Measurements from ENCODE around the gene SOCS3.
A peak's percentile ranks its signal among the peaks of the same experiment; 100 is the strongest.

Gene SOCS3

DNA sequence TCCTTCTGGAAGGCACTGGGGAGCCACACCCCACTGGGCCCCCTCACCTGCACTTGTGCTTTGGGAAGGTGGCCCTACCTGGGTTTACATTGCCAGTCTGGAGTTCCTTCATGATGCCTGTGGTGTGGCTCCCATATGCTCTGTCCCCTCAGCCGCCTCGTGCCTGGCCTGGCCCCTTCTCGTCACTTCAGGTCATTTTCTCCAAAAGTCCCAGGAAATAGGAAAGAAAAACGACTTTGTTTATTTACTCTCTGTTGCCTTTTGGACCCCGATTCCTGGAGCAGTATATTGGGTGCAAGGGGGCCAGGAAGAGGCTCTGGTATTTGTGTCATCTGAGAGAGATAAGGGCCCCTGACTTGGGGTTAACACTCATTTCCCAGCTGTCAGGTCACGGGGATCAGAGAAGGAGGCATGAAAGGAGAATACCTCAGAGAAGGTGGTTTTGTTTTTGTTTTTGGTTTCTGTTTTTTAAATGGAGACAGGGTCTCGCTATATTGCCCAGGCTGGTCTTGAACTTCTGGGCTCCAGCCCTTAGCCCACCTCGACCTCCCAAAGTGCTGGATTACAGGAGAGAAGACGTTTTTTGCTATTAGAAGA lies 4.7 kb downstream of the SOCS3 start:
- FAIRE-seq (peak; percentile 60), DNase-seq (ENCODE audit: extremely low spot score, insufficient read length, low read depth) (no peak)

DNA sequence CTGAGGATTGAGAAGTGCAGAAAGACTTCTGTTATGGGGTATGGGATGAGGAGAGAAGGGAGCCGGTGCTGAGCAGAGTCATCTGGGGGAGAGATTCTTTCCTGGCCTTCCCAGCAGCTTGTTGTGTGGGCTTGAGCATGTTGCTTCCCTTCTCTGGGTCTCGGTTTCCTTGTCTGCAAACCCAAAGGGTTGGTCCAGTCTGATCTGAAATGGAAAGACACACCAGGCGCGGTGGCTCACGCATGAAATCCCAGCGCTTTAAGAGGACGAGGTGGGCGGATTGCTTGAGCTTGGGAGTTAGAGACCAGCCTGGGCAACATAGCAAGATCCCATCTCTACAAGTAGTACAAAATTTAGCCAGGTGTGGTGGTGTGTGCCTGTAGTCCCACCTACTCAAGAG lies 6.0 kb downstream of the SOCS3 start:
- DNase-seq (ENCODE audit: extremely low spot score, insufficient read length, low read depth) = no peak
- no peak for FAIRE-seq

DNA sequence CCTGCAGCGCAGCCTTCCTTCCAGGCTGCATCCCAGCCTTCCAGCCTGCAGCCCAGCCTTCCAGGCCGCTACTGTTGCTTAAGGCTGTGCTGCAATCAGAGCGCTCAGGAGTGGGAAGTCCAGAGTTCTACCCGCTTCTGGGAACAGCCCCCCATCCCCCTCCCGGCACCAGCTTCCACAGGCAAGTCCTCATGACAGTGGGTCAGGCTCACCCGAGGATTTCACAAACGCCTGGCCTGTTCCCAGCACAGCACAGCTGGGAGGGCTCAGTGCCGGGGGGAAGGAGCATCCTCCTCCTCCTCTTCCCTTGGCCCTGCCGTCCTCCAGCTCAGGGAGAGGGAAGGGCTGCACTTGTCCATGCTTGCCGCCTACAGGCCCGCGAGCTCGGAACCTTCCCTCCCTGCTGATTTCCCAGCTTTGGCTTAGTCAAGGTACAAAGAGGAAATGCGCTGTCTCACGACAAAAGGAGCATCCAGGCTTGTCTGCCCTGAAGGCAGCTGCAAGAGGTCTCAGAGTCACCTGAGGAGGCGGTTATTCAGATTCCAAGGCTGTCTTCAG lies 8.3 kb downstream of the SOCS3 start:
- DNase-seq (ENCODE audit: extremely low spot score, insufficient read length, low read depth) = no peak
- no peak for FAIRE-seq

DNA sequence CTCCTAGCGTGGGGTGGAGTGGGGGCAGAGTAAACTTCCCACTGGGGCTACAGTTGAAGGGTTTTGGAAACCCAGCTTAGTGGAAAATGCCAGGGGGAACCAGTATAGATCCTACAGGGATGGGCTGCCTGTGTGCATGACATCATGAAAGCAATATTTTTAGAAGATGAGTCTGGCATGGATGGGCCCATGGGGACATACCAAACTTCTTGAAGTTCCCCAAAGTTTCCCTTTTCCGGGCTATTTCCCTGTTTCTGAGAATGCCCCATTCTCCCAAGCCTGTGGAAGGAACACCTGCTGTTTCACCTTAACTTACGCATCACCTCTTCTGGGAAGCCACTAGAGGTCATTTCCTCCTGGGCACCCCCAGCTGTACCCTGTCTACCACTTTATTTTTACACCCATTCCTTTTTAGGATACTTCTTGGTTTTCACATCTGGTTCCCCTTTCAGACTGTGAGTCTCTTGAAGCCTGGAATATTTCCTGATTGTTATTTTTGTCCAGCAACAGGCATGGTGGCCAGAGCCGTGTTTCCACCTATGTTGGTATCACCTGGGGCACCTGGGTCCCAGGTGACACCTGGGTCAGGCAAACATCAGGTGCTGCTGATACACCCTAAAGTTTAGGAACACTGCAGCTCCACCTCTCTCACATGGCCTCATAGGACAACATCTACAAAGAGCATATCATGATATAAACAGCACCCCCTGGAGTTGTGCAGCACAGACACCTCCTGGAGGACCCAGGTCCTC lies 9.8 kb downstream of the SOCS3 start:
- no peak for FAIRE-seq
- DNase-seq (ENCODE audit: extremely low spot score, insufficient read length, low read depth) = no peak

DNA sequence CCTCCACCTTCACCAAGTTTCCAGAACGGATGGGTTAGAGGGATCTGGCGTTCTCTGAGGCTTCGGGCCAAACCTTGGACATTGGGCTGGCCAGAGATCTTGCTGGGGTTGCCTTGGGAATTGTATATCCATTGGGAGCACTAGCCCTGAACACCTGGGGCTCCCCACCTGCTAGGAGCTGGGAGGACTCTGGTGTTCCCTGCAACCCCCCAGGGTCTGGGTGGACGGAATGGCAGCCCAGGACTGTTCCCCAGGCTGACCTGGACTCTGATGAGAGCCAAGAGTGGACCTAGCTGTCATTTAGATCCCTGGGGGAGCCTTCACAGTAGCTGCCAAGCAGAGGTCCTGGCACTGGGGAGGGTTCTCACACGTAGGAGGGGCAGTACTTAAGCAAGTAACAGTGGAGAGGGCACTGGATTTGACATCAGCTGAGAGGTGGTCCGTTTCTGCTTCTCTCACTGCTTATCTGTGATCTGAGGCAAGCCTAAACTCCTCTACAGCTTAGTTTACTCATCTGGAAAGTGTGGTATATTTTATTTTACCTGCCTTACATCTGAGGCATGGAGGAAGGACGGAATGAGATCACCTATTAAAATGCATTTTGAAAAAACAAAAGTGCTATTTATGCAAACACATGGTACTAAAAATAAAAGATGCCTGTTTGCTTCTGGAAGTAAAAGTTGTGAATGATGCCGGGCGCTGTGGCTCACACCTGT lies 11.7 kb downstream of the SOCS3 start:
- no peak for DNase-seq (ENCODE audit: extremely low spot score, insufficient read length, low read depth)
- FAIRE-seq = peak; percentile 56

DNA sequence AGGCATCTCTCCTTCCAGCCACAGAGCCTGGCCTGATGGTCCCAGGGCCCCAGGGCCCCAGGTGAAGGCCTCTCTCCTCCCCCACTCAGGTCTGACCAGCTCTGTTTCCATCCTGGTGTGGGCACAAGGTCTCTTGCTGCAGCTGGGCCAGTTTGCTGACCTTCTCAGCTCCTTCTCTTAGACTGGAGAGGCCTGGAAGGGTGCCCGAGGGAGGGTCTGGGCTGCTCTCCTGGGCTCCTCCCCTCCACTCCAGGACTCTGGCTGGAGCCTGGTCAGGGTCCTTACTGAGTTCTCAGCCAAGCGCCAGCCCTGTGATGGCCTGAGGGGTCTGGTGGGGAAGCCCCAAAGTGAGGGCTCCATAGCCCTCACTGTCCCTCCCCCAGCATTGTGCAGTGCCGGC lies 12.4 kb downstream of the SOCS3 start:
- DNase-seq (ENCODE audit: extremely low spot score, insufficient read length, low read depth) = no peak

DNA sequence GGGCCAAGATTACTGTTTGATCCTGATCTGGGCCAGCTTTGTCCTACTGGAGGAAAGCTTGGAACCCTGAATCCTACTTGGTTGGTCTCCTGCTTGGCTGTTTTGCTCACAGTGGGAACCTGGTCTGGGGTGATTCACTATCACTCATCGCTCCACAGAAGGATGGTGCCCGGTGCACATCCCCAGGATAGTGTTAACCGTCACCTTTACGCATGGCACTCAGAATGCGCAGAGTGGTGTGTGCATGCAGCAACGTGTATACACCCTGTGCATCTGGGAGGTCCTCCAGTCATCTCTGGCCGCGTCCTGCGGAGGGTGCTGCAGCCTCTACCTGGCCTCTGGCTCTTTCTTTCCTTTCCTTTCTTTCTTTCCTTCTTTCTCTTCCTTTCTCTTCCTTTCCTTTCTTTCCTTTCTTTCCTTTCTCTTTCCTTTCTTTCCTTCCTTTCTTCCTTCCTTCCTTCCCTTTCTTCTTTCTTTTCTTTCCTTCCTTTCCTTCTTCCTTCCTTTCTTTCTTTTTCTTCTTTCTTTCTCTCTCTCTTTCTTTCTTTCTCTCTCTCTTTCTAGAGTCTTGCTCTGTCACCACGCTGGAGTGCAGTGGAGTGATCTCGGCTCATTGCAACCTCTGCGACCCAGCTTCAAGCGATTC lies 13.1 kb downstream of the SOCS3 start:
- no peak for FAIRE-seq
- DNase-seq (ENCODE audit: extremely low spot score, insufficient read length, low read depth) = no peak

More for the DNA sequence above, 12.4 kb downstream of the SOCS3 start:
- FAIRE-seq = no peak

DNA sequence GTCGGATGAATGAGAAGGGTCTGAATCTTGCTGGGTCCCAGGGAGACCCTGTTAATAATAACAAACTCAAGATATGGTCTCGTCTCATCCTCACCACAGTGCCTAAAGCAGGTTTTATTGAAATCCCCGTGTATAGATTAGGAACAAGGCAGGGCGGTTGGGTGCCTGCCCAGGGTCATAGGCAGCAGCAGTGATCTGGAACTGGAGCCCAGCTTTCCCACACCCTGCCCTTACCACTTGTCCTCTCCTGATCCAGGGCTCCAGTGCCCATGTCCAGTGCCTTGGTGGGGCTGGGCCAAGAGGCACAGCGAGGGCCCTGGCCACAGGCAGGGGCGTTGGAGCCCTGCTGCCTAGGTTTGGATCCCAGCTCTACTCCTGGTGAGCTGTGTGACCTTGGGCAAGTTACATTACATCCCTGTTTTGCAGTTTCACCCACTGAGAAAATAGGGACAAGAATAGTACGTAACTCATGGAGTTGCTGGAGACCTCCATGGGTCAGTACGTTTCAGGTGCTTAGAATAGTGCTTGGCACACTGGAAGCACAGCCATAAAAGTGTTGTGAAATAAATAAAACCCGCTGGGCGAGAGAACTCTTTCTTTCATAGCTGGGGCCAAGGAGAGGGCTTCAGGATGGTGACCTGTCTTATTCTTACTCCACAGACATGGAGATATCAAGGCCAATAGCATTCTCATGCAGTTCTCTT lies 13.9 kb downstream of the SOCS3 start:
- no peak for FAIRE-seq

DNA sequence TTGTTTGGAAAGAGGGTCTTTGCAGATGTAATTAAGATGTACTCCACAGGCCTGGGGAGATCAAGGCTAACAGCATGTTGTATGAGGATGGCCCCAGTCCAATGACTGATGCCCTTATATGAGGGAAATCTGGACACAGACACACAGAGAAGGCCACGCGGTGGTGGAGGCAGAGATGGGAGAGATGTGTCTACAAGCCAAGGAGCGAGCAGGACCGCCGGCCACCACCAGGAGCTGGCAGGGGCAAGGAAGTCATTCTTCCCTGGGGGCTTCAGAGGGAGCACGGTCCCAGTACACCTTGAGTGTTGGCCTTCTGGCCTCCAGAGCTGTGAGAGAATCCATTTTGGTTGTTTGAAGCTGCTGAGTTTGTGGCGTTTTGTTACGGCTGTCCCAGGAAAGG lies 14.7 kb downstream of the SOCS3 start:
- DNase-seq (ENCODE audit: extremely low spot score, insufficient read length, low read depth) (no peak), FAIRE-seq (no peak)

More for the DNA sequence above, 13.9 kb downstream of the SOCS3 start:
- no peak for DNase-seq (ENCODE audit: extremely low spot score, insufficient read length, low read depth)

DNA sequence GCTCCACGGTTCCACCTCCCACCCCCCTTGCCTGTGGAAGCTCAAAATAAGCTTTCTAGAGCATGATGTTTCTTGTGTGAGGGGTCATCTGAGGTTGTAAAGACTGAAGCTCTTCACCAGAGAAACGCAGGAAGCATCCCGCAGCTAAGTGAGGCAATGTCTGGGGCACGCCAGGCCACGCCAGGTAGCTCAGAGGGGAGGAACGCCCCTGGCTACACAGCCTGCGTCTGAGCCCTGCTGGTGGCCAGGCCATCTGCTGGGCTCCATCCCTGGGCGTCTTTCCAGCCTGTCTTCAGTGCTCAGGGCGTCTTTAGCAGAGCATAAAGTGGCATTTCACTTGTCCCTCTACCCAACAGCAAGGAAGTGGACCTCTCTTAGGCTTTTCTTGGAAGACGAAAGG lies 15.2 kb downstream of the SOCS3 start:
- FAIRE-seq = no peak
- DNase-seq (ENCODE audit: extremely low spot score, insufficient read length, low read depth) = no peak

DNA sequence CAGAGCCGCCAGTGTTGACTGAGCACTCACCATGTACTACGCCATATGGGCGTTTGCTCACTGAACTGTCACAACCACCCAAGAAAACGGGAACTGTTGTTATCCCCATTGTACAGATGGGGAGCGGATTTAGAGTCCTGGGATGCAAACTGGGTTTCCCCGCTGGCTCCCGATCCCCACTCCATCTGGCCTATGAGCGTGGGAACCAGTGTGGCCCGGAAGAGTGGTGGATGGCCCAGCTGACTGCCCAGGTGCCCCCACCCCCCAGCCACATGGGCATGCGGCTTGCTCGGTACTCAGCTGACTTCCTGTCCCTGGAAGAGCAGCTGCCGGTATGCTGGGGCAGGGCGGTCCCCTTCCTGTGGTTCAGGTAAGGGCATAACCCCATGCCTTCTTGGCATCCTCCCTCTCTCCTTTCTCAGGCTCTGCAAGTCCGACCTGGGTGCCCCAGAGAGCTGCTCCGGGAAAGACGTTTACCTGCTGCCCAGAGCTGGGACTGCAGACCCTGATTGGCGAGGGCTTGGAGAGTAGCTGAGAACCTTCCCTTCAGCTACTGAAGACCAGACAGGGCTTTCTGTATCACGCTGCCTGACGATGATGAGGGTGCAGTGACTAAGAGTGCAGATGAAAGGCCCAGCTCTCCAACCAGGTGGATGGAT lies 16.2 kb downstream of the SOCS3 start:
- DNase-seq (ENCODE audit: extremely low spot score, insufficient read length, low read depth) = no peak
- FAIRE-seq = peak; percentile 95

DNA sequence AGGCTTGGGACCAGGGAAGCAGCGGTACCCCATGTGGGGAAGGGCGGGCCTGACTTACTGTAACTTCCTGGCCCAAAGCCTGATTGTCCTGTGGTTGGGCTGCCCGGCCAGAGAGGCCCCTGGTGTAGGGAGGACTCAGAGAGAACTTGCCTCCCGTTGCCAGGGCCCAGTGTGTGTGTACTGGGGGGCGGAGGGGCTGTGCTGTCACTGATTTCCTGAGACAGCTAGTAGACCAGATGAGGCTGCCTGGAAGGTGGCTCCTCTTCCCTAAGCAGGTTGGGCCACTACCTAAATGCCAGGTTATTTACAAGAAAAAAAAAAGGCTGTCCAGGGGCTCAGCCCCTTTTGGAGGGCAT lies 16.7 kb downstream of the SOCS3 start:
- FAIRE-seq (no peak), DNase-seq (ENCODE audit: extremely low spot score, insufficient read length, low read depth) (no peak)

DNA sequence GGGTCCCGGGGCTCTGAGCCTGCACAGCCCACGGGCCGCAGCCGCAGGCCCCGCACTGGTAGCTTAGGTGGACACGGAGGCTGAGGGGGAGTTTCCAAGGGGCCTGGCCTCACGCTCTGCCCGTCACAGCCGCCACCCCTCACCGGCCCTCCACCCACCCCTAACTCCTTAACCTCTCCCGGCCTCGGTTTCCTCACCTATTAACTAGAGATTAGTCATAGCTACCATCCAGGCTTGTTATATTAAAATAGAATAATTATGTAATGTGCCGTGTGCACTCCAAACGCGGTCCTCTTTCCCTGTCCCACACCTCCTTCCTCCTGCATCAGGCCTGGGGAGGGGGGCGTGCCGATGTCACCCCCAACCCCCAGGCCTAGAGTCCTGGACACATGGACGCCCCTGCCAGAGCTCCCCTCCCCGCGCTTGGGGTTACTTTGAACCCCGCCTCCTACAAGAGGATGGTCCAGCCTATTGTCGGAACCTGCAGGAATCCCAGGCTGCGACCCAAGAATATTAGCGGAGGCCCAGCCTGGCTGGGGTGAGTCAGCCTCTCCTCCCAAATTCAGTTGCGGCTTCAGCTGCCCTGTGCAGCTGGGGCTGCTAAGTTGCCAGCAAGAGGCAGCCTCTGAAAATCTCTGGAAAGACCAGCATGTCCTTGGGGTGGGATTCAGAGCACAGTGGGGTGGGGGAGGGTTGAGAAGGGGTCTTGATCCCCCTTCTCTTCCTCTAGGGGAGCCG lies 17.3 kb downstream of the SOCS3 start:
- DNase-seq (ENCODE audit: extremely low spot score, insufficient read length, low read depth) (no peak), FAIRE-seq (no peak)

DNA sequence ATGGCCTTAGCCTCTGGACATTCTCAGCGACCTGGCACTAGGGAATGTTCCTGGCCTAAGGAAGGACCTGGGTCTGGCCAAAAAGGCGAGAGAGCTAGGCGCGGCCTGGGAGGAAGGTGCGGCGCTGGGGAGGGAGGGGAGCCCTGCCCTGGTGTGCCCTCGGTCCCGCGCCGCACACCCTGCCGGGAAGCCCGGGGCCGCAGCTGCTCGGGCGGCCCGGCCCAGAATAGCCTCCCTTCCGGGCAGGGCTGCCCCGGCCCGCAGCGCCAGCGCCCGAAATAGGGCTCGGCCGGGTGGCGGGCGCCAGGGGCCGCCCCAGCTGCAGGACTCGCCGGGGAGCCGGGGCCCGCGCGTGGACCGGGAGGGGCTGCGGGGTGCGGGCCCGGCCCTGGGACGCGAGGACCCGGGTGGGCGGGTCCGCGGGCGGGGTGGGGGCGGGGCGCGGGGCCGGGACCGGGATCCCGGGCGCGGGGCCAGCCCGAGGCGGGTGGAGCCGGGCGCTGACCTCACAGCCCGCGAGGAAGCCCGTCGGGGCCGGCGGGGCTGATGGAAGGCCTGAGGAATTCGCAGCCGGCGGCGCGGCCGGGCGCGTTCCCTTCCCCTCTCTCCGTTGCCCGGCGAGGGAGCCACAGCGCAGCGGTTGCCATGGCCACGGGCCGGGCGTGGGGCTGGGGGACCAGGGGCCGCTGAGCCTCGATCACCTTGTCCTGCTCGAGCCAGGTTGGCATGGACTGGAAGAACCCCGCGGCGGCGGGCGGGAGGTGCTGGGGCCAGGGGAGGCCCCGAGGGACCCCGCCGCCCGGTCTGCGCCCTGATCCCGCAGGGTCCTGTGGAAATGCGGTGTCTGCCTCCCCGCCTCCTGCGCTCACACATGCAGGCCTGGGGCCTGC lies 18.1 kb downstream of the SOCS3 start:
- DNase-seq (ENCODE audit: extremely low spot score, insufficient read length, low read depth) = no peak
- FAIRE-seq = no peak

DNA sequence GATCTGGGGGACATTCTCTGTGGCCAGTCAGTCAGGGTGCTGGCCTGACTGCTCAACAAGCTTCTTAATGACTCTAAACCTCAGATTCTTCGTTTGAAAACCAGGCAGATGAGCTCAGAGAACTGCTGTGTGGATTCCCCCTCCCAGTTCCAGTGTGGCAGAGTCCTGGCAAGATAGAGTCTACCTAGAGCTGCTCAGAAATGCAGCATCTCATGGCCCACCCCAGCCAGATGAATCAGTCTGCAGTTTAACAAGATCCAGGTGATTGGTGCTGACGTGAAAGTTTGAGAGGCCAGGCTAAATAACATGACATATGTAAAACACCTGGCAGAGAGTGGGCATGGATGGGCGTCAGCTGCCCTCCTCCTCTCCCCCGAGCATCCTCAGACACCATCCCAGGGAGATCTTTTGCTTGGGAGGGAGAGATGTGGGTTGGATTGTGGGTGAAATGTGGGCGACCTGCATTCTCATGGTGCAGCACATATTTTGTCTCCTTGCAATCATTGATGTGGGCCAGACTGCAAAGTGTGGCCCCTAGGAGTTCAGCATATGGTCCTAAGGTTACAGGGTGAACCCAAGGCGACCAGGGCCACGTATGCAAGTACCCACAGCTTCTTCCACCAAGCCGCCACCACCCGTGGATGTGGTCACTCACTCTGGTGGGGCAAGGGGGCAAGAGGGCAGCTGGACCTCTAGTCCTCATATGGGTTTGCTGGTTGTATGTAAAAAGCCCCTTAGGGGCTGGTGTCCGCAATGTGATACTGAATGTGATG lies 19.5 kb downstream of the SOCS3 start:
- FAIRE-seq (no peak), DNase-seq (ENCODE audit: extremely low spot score, insufficient read length, low read depth) (no peak)

DNA sequence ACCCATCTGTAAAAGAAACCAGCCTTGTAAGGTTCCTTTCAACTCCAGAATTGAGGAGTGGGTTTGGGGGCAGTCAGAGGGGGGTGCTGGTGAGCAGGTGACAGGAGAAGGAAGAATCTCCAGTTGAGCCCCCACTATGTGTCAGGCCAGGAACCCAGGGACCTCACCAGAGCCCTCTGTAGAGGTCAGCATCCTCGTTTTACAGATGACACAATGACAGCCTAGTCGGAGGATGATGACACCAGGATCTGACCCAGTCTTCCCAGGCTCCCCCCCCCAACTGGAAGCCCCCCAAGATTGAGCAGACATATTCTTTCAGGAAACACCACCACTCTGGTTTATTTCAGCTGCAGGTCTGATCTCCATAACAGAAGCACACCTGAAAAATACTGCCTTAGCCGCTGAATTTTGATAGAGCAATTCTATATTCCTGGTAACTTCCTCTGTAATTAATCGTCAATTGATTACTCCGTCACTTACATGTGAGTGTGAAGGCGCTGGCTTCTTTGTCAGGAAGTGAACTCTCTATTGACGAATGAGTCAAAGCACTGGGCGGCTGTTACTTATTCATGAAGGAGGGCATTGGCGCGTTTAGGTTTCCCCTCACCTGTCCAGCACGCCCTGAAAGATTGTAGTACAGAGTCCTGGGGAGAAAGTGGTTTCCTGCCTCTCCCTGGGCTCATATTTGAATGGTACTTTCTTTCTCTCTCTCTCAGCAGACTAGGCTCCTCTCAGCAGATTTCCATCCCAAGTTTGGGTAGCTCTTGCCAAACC lies 21.2 kb downstream of the SOCS3 start:
- DNase-seq (ENCODE audit: extremely low spot score, insufficient read length, low read depth) = no peak
- FAIRE-seq = peak; percentile 80
